HG02970 (cell line): Measurements from ENCODE around the gene ANP32B.
A peak's percentile ranks its signal among the peaks of the same experiment; 100 is the strongest.
"Not testable (repeated sequence)": the region's sequence is repeated elsewhere in the genome, so short reads cannot be mapped to it uniquely, and the experiment has no call there.

Experiments used
- ATAC-seq: cut with Tn5 transposase; IDR thresholded peaks from one replicate; pipeline ENCODE4 v1.9.1; 2021; ENCODE audit warnings: mild to moderate bottlenecking, moderate library complexity, moderate number of reproducible peaks; ENCODE audit not compliant: unreplicated experiment, low FRiP score

ANP32B gene

DNA sequence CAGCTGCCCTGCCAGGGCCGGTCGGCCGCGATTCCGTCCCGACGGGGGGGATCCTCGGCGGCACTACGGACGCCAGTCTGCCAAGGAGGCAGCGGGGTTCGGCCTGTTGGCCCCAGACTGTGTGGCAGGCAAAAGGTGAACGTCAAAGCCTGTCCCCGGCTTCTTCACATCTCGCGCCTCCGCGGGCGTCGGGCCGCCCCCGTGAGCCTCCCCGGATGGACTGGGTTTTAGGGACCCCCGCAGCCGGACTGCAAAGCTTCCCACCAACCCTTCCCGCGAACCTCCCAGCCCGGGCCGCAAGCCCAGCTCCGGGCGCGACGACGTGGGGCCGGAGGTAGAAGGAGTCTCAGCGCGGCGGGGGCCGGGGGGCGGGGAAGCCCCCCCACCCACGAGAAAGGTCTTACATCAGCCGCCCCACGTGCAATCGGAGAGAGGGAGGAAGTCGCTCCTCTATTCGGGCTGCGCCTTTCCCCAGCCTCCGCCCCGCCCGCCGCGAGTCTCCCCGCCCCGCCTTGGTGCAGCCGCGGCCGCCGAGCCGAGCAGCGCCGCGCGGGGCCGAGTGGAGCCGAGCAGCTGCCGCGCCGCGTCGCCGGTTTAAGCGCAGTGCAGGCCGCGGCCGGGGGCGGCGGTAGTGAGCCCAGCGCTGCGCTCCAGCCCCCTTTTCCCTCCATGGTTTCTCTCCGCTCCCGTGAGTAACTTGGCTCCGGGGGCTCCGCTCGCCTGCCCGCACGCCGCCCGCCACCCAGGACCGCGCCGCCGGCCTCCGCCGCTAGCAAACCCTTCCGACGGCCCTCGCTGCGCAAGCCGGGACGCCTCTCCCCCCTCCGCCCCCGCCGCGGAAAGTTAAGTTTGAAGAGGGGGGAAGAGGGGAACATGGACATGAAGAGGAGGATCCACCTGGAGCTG lies at the start of gene ANP32B:
Gene ANP32B, plus strand, starts transcription at position 659 of the 906 bp plus-strand sequence. Its CDS starts 215 bp downstream, at position 874.
- ATAC-seq, result peak; percentile 73

DNA sequence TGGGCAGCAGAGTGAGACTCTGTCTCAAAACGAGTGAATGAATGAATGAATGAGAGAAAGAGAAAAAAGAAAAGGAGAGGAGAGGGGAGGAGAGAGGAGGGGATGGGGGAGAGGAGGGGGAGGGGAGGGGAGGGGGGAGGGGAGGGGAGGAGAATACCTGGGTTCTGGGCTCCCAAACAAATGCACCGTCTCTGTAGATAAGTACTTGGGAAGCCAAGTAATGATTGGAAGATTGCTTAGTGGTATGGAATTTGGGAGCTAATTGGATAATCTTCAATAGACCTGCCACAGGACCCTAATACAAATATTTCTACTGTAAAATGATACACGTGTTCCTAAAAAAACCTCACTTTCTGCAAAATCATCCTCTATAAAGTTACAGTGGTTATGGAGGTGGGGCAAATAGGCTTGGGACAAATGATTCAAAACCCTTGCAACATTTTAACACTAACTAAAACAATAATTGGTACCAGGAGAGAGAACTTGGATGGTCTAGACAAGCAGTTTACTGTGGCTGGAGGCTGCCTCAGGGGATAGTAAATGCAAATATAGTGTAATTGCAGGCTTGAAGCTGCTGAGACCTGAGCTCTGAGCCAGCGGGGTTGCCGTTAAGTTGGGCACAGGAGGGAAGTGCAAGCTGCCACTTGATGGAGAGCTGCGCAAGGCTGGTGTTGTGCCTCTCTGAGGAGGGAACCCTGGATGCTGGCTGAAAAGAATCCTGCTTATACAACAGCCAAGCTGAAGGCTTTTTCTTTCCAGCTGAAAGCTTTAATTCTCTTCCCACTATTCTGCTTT lies 48.6 kb upstream of the ANP32B start:
- no peak for ATAC-seq

DNA sequence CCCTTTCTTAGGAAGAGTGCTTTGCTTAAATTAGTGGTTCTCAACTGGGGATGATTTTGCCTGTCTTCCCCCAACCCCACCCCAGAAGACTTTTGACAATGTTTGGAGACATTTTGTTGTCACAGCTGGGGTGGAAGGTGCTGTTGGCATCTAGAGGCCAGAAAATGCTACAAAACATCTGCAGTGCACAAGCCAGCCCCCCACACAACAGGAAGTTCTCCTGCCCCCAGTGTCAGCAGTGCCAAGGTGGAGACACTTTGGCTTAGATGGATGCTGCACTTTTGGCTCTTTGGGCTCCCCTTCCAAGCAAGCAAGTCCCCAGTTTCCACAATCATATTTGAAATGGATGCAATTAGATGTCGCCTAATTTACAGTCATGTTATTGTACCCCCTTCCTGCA lies 47.9 kb upstream of the ANP32B start:
- no peak for ATAC-seq

DNA sequence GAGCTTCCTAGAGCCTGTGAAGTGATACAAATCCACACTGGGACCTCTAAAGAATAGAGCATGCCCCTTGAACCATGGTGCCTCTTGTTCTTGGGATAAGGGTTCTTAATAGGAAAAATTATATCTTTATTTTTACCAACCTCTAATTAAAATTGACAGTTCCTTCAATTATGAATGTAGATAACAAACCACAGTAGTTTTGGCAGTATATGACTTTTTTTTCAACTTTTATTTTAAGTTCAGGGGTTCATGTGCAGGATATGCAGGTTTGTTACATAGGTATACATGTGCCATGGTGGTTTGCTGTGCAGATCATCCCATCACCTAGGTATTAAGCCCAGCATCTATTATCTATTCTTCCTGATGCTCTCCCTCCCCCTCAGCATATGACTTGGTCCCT lies 46.1 kb upstream of the ANP32B start:
- ATAC-seq, result no peak

DNA sequence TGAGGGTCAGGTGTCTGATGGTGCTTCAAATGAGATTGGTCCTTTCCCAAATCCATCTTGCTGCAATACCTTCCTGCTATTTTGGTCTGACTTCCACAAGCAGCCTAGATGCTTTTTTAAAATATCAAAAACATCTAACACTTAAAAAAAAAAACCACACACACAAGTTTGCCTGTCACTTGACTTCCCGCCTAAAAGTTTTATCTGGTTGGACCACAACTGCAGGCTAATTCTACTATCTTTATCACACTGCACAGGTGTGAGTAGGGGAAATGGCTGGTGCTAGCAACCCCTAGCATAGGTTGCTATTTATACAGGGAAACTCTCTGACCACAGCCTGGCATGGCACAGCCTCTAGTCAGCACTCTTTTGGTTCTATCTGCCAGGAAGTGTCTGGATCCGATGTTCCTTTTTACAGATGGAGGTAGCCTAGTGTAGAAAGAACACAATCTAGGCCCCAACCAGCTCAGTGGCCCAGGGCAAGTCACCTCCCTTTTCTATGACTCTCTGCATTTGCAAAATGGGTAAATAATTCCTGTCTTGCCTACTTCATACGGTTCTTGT lies 45.0 kb upstream of the ANP32B start, which contains the start of gene HEMGN:
Gene HEMGN, minus strand, starts transcription at position 92 of the 564 bp plus-strand sequence. Its CDS starts 36 bp downstream, at position 56.
- ATAC-seq, result no peak

DNA sequence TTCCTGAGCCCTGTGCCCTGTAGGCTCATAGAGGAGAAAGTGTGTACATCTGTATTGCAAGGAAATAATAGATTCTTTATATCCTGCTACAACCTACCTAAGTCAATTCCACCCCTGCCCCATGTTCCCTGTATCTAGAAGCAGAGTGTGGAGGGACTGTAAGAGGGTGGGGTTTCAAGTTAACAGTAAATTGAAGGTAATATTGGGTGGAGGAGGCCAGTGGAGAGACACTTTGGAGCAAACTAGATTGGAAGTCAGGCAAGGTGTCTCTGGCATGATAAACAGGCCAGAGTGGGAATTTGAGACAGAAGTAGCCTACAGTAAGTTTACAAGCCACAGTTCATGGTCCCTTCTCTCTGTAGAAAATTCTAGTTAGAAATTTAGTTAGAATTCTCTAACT lies 42.9 kb upstream of the ANP32B start:
- no peak for ATAC-seq

DNA sequence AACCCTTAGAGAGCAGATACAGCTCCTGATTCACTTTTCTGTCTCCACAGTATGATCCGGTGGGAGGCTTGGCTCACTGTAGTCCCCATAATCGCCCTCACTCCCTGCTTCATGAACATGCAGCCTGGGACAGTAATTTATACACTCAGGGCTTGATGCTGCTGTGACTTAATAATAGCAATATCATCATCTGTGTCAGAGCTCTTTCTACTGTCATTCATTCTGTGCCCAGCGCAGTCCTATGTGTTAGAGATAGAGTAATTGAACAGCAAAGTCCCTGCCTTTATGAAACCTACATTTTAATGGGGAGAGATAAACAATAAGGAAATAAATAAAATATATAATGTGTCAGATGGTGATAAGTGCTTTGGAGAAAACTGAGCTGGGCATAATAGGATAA lies 42.4 kb upstream of the ANP32B start:
- no peak for ATAC-seq

DNA sequence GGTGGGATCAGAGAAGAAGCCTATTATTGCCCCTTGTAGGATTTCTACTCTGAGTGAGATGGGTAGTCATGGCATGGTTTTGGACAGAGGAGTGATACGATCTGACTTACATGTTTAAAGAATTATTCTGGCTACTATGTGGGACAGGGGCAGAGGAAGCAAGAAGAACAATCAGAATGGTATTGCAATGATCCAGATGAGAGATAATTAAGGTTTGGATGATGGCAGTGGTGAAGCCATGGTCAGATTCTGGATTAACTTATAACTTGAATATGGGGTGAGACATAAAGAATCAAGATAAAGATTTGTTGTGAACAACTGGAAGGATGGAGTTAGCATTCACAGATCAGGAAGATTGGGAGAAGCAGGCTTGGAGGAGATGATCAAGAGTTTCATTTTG lies 41.8 kb upstream of the ANP32B start:
- no peak for ATAC-seq

DNA sequence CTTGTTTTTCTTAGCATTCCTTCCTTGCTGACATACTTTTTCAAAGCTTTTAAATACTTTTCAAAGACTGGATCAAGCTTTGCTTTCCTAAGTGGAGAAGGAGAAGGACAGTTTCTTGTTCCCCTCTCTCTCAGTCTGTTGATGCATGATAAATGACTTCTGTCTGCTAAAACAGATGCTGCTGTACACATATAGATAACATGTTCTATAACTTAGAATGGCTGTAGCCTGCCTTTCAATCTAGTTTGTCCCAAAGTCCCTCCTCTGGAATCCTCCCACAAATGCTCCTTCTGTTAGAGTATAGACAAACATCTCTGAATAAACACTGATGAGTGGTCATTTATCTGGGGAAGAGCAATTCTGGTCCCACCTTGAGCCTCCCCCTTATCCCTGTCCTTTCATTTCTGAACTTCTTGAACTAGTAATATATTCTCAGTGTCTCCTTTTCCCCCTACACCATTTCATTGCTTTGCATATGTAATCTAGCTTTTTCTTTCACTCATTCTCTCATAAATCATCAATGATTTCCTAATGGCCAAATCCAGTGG lies 39.8 kb upstream of the ANP32B start:
- ATAC-seq, result no peak

DNA sequence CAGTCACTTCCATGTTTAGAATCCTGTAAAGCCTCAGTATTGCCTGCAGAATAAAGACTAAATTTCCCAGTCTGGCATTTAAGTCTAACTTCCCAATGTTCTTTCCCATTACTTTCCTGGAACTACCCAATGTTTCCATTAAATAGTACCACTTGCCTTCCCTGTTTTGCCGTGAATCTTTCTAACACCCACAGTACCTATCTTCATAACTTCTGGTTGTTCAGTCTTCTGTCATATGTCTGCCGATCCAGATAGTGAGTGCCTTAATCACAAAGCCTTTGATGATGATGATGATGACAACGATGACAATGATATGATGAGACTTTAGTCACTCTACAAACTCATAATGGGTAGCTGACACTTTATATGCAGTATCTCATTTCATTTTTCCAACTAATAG lies 38.5 kb upstream of the ANP32B start:
- ATAC-seq, result no peak

DNA sequence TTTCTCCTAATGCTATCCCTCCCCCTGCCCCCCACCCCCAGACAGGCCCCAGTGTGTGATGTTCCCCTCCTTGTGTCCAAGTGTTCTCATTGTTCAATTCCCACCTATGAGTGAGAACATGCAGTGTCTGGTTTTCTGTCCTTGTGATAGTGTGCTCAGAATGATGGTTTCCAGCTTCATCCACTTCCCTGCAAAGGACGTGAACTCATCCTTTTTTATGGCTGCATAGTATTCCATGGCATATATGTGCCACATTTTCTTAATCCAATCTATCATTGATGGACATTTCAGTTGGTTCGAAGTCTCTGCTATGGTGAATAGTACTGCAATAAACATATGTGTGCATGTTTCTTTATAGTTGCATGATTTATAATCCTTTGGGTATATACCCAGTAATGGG lies 37.7 kb upstream of the ANP32B start:
- ATAC-seq, result not testable (repeated sequence)

DNA sequence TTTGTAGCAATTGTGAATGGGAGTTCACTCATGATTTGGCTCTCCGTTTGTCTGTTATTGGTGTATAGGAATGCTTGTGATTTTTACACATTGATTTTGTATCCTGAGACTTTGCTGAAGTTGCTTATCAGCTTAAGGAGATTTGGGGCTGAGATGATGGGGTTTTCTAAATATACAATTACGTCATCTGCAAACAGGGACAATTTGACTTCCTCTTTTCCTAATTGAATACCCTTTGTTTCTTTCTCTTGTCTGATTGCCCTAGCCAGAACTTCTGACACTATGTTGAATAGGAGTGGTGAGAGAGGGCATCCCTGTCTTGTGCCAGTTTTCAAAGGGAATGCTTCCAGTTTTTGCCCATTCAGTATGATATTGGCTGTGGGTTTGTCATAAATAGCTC lies 36.0 kb upstream of the ANP32B start:
- ATAC-seq, result not testable (repeated sequence)

DNA sequence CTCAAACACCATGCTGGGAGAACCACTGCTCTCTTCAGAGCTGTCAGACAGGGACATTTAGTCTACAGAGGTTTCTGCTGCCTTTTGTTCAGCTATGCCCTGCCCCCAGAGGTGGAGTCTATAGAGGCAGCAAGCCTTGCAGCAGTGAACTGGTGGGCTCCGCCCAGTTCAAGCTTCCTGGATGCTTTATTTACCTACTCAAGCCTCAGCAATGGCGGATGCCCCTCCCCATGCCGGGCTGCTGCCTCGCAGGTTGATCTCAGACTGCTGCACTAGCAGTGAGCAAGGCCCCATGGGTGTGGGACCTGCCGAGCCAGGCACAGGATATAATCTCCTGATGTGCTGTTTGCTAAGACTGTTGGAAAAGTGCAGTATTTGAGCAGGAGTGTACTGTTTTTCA lies 32.3 kb upstream of the ANP32B start:
- not testable (repeated sequence) for ATAC-seq

DNA sequence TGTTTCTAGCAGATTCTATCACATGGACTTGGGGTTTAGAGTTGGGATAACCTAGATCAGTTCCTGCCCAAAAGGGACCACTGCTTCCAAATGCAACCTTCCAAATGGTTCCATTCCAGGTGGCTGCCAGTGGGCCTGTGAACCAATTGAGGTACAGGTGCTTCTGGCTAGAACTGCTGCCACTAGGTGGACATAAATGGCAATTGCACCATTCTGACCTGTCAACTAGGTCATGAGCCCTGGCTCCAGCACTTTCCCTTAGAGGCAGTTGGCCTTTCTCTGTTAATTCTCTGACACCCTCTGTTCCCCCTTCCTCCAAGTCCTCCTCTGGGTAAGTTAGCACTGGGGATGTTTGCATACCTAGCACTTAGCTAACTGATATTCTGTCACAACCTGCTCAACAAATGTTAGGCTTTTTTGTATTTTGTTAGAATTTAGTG lies 28.6 kb upstream of the ANP32B start:
- no peak for ATAC-seq

DNA sequence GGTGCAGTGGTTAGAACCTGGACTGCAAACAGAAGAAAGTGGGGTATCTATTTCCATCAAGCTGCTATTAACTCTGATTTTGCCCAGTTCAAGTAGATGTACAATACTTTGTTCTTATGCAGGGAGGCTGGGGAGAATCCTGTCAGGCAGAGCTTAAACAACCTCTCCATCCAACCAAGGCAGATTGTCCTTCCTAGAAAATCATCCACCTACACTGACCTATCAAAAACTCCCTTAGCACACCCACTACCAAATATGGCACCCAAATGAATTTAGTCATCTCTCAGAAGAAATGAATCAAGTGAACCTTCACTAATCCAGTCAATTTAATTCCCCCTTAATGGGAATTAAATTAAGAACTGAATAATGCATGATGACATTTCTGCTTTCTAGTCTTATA lies 26.8 kb upstream of the ANP32B start:
- ATAC-seq, result no peak

DNA sequence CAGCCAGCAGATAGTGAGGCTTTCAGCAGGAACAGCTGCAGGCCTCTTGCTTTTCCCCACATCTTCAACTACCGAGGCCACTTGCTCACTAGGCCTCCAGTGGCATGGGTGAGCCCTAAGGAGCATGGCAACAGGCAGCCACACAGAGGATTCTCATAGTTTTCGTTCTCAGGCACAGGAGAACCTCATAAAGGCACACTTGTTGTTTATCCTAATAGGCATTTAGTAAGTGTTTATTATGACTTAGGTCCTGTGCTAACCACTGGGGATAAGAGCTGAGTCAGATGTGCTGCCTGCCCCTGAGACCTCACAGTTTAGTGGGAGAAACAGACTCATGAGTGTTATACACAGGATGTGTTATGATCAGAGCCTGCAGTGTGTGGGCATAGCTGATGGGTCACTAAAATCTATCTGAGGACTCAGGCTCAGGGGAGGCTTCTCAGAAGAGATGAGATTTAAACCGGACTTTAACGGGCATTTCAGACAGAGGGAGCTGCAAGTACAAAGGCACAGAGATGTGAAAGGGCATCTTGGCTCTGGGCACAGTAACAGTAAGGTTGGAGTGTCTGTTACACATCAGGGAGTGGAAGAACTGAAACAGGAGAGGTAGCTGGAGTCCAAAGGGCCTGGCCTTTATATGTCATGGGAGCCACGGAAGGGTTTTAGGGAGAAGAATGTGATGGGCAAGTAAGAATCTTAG lies 24.2 kb upstream of the ANP32B start:
- no peak for ATAC-seq

DNA sequence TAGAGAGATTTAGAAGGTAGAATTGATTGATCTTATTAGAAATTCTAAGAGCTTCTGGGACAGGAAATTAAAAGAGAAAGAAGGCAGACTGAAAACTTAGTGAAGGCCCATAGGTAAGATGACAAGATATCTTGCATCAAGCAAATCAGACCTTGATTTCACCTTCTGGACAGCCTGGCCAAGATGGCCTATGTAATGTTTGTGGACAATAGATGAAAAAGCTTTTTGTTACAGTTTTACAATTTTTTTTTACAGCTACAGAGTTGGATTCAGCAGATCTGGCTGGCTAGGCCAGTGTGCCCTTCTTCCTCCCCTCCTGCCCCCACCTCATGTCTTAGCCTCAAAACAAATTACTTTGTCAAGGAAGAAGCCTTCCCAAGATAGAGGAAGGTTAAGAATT lies 23.6 kb upstream of the ANP32B start:
- ATAC-seq, result no peak

DNA sequence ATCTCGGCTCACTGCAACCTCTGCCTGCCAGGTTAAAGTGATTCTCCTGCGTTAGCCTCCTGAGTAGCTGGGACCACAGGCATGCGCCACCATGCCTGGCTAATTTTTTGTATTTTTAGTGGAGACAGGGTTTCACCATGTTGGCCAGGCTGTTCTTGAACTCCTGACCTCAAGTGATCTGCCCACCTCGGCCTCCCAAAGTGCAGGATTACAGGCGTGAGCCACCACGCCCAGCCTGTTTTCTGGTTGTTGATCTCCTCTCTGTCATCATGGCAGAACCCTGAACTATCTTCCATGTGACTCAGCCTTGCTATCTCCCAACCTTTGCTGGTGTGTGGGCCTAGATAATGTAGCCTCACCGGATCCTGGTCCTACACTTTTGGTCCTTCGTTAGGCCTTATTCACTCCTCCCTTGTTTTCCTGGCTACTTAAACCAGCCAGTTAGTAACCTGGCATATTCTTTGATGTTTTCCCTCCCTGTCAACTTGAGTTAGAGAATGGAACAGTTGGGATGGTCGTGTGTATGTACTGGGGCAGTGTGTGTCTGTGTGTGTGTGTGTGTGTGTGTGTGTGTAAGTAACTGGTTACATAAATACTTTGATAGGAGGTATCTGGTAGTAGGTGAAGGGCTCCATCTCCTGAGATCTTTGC lies 22.3 kb upstream of the ANP32B start:
- ATAC-seq, result not testable (repeated sequence)

DNA sequence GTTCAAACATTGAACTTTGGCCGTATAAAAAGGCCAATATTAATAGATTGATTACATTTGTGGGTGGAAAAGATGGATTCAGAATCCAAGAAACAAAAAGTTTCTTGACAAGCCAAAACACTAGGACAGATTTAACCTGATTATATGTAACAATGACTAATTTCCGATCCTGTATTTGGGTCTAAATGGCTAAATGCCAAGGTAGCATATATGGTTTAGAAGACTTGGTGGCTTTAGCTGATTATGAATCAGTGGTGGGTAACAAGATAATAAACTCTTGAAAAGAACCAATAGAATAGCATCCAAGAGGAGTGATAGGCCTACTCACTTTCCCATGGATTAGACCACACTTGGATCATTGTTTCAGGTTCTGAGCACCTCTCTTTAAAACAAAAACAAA lies 21.8 kb upstream of the ANP32B start:
- ATAC-seq, result no peak

DNA sequence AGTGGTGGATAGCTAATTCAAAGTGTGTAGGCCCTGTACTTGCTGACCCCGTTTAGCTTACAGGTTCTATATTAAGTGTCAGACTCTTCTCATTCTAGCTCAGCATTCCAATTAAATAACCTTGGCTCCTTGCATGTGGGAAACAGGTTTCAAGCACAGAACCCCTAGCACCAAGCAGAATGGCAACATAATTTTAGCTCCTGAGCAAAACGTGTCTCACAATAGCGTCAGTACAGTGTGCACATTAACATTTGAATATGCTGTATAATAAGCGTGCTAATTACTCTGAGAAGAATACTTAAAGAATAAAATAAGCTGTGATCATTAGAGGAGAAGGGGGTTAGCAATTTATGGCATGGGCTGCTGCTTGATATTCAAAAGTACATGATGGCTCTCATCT lies 21.0 kb upstream of the ANP32B start:
- ATAC-seq, result no peak
